Measurements from ENCODE around the gene MIEN1. TPM values are rescaled to one million over a fixed set of nuclear protein-coding genes. Genes with fewer than 3 reads are reported as not detected.

MIEN1 gene
- total RNA-seq, 1 donor from 2014 or later = 46.4 TPM

DNA sequence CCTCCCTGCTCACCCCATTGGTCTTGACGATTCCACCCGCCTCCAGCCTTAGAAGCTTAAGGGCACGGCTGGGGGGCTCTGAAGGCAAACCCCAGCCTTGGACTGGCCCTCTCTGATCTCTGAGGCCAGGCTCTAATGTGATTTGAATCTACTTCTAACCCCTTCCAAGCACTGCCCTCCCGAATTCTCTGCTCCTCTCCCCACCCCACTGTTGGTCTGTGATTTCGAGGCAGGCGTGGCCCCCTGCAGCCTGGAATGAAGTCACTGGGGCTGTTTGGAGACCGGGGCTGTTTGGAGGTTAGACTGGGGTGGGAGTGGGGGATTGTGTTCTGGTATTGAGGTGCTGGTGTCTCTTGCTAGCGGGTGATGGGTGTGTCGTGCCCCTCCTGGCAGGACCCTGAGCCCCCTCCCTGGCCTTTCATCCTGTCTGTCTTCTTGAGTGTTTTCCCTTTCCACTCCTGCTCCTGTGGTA lies 9.6 kb upstream of the MIEN1 start:
- TF ChIP-seq, protein P1, sequence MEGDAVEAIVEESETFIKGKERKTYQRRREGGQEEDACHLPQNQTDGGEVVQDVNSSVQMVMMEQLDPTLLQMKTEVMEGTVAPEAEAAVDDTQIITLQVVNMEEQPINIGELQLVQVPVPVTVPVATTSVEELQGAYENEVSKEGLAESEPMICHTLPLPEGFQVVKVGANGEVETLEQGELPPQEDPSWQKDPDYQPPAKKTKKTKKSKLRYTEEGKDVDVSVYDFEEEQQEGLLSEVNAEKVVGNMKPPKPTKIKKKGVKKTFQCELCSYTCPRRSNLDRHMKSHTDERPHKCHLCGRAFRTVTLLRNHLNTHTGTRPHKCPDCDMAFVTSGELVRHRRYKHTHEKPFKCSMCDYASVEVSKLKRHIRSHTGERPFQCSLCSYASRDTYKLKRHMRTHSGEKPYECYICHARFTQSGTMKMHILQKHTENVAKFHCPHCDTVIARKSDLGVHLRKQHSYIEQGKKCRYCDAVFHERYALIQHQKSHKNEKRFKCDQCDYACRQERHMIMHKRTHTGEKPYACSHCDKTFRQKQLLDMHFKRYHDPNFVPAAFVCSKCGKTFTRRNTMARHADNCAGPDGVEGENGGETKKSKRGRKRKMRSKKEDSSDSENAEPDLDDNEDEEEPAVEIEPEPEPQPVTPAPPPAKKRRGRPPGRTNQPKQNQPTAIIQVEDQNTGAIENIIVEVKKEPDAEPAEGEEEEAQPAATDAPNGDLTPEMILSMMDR (IDR thresholded peaks at IDR 0.05) = no peak
- Histone ChIP-seq H3K9me3 (no peaks in the 10 kb centered on the region), H3K36me3 (peaks cover 14% of the 10 kb centered on the region), H3K27me3 (ENCODE audit: low read depth) (peaks cover 39% of the 10 kb centered on the region), H3K4me3 (peak overlapping the region; percentile 62), H3K27ac (peak overlapping the region; percentile 76), H3K4me1 (peaks cover 24% of the 10 kb centered on the region)
- intact Hi-C loops (cut with DNase I) = no loop called here
- ATAC-seq (no peak), DNase-seq (no peak)

DNA sequence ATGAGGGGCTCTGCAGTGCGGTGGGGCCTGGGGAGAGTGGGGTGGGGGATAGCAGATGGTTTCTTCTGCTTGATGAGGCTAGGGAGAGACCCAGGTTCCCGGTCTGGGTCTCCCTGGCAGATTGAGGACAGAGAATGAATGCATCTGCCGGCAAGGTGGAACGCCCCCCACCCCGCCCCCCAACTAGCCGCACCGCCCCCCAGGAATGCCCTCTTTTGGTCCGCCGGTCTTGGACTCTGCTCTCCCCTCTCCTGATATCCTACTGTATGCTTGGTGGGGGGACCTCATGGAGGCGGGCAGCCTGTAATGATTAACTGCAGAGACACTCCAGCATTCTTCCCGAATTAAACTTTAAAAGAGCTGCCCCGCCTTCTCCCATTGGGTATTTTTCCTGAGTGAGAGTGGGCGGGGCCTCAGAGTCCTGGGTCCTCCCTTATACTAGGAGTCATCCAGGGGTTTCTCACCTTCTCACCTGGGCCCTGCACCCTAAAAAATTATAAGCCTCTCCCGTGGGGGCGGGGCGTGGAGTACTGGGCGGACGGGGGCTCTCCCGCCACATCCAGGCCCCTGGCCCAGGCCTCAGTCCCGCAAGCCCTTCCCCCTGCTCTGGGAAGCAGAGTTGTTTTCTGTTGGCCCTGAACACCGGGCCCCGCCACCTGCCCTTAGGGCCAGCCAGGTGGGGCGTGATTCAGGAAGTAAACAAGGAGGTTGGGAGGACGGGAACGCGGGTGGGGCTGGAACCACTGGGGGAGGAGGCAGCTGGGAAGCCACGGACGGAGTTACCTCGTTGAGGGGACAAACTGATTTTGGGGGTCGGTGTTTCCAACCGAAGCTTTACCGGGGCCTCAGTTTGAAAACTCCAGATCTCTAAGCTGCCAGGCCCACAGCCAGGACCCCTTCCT lies 8.9 kb upstream of the MIEN1 start:
- peak overlapping the region; percentile 76 for H3K27ac ChIP-seq
- no peaks in the 10 kb centered on the region for H3K9me3 ChIP-seq
- H3K4me3 ChIP-seq = peak overlapping the region; percentile 62
- ATAC-seq (peak; percentile 74 to 78), DNase-seq (peak; percentile 83)
- TF ChIP-seq, protein P1 (IDR thresholded peaks at IDR 0.05) = no peak
- intact Hi-C loops (cut with DNase I) = no loop called here
- H3K27me3 ChIP-seq (ENCODE audit: low read depth) = peaks cover 39% of the 10 kb centered on the region
- H3K4me1 ChIP-seq = peaks cover 24% of the 10 kb centered on the region
- peaks cover 8% of the 10 kb centered on the region for H3K36me3 ChIP-seq

DNA sequence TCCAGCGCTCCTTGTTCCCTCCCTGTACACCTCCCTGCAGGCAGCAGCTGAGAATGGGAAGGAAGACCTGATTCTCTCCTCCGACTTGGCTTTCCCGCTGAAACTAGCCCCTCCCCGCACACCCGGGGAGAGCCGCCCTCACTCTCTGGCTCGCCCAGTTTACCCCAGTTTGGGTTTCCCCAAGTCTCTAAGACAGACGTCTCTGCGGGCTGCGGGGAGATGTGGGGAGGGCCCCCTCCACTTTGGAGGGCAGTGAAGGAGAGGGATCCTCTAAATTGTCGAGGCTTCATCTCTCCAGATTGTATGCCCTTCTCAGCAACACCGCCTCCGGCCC lies 8.2 kb upstream of the MIEN1 start:
- ATAC-seq = peak; percentile 27 to 66
- H3K4me3 ChIP-seq = peak overlapping the region; percentile 62
- intact Hi-C loops (cut with DNase I) = no loop called here
- TF ChIP-seq, protein P1 (IDR thresholded peaks at IDR 0.05) = no peak
- peak overlapping the region; percentile 76 for H3K27ac ChIP-seq
- DNase-seq = no peak
- peaks cover 1% of the 10 kb centered on the region for H3K36me3 ChIP-seq
- H3K27me3 ChIP-seq (ENCODE audit: low read depth) = peaks cover 39% of the 10 kb centered on the region
- peaks cover 24% of the 10 kb centered on the region for H3K4me1 ChIP-seq
- no peaks in the 10 kb centered on the region for H3K9me3 ChIP-seq

DNA sequence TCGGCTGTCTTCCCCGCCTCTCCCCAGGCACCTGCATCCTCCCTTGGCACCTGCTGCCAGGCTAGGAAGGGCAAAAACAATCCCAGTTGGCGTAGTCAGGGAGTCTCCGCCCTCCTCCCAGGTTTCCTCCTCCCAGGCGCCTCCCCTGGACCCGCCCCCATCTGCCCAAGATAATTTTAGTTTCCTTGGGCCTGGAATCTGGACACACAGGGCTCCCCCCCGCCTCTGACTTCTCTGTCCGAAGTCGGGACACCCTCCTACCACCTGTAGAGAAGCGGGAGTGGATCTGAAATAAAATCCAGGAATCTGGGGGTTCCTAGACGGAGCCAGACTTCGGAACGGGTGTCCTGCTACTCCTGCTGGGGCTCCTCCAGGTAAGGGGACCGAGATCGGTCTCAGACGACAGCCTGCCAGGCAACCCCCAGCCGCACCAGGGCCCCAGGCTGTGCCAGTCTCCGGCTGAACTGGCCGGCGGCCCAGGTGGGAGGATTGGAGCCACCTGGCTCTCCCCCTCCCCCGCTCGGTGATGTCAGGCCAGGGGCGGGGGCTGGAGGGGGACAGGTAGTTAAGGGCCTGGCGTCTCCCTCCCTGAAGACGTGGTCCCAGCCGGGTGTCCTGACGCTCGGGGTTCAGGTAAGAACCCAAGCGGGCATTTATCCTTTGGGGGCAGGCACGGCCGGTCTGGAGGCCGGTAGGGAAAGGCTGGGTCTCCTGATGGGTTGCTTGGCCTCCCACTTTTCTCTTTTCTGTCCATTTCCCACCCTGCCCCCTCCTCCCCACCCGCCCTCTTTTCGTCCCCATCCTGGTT lies 7.6 kb upstream of the MIEN1 start, which contains the start of gene GRB7:
TSS of gene GRB7 (plus strand) at position 179 of the 808 bp plus-strand sequence. CDS start 4,364 bp downstream, outside the sequence.
- H3K27me3 ChIP-seq (ENCODE audit: low read depth) = peaks cover 39% of the 10 kb centered on the region
- H3K36me3 ChIP-seq = no peaks in the 10 kb centered on the region
- H3K4me3 ChIP-seq = peak within 1 kb of the TSS; percentile 62
- TF ChIP-seq, protein P1 (IDR thresholded peaks at IDR 0.05) = no peak
- DNase-seq = peak; percentile 84
- peaks cover 24% of the 10 kb centered on the region for H3K4me1 ChIP-seq
- H3K9me3 ChIP-seq = no peaks in the 10 kb centered on the region
- intact Hi-C loops (cut with DNase I) = no loop called here
- peak within 1 kb of the TSS; percentile 76 for H3K27ac ChIP-seq
- ATAC-seq = peak; percentile 79 to 80

DNA sequence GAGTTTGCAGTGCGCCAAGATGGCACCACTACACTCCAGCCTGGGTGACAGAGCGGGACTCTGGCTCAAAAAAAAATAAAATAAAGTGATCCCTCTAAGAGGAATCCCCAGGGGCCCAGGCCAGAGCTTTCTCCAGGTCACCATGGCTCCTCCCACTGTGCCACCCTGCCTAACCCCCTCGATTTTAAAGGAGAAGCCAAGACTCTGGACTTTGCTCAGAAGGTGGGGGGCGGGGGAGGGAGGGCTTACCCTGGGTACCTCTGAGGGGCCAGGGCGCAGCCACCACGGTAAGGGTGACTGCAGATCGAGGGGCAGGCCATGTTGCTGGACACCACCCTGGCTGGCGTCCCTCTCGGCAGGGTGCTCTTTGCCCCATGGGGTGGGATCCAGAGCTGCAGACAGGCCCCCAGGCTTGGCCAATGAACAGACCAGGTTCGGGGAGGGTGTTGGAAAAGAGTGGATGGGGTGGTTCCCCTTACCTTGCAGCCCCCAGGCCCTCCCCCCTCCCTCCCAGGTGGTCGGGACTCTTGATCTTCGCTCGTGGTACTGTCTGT lies 7.0 kb upstream of the MIEN1 start:
- ATAC-seq = peak in 1 of 2 donors; percentile 2
- Histone ChIP-seq H3K4me1 (peaks cover 24% of the 10 kb centered on the region), H3K27me3 (ENCODE audit: low read depth) (peaks cover 34% of the 10 kb centered on the region), H3K4me3 (peak overlapping the region; percentile 62), H3K9me3 (no peaks in the 10 kb centered on the region), H3K36me3 (no peaks in the 10 kb centered on the region), H3K27ac (peak overlapping the region; percentile 76)
- intact Hi-C loops (cut with DNase I) = no loop called here
- TF ChIP-seq, protein P1 (IDR thresholded peaks at IDR 0.05) = no peak
- no peak for DNase-seq

Measured in lower lobe of right lung (tissue), 2 donors.